GM18517 (cell line): Measurements from ENCODE around the gene BBOF1.
"Not testable (repeated sequence)": the region's sequence is repeated elsewhere in the genome, so short reads cannot be mapped to it uniquely, and the experiment has no call there.

Experiments
- ATAC-seq: cut with Tn5 transposase; IDR thresholded peaks from one replicate; pipeline ENCODE4 v1.9.1; 2021; ENCODE audit warnings: mild to moderate bottlenecking, moderate library complexity; ENCODE audit not compliant: unreplicated experiment

The BBOF1 gene

GRCh38 chr14:74085047-74085637 lies 66.0 kb downstream of the BBOF1 start:
- peak; percentile 4 for ATAC-seq

GRCh38 chr14:74085828-74086227 lies 66.7 kb downstream of the BBOF1 start:
- no peak for ATAC-seq

GRCh38 chr14:74089251-74090020 lies 70.3 kb downstream of the BBOF1 start:
- no peak for ATAC-seq

DNA sequence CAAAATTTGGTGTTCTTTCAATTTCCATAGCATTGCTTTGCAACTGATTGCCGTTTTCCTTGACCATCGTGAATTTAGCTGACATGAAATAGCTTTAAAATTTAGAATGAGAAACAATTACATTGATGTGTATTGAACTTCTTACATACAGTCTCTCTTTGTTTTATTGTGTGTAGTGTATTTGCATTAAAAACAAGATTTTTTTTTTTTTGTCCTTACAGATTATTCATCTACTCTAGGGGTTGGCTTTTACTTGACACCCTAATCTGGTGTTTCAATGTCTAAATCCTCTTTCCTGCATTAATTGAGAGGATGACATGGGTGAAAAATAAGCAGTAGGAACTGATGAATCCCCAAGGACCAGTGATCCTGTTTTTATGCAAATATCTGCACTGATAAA lies 86.2 kb downstream of the BBOF1 start:
- no peak for ATAC-seq

DNA sequence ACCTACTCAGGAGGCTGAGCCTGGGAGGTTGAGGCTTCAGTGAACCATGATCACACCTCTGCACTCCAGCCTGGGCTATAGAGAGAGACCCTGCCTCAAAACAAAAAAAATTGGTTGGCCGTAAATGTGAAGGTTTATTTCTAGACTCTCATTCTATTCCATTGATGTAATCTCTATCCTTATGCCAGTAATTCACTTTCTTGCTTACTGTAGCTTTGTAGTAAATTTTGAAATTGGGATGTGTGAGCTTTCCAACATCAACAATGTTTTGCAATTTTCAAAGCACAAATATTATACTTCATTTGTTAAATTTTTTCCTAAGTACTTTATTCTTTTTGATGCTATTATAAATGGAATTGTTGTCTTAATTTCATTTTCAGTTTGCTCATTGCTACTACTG lies 90.2 kb downstream of the BBOF1 start:
- ATAC-seq: no peak

GRCh38 chr14:74111395-74112216 lies 92.5 kb downstream of the BBOF1 start:
- not testable (repeated sequence) for ATAC-seq
